Activated CD4-positive, alpha-beta T cell treated with anti-CD3 and anti-CD28 coated beads for 36 hours (primary cell): Measurements from ENCODE around the gene CCDC85A. TPM values are rescaled to one million over a fixed set of nuclear protein-coding genes. Genes with fewer than 3 reads are reported as not detected.
"Not testable (repeated sequence)": the region's sequence is repeated elsewhere in the genome, so short reads cannot be mapped to it uniquely, and the experiment has no call there.

ENCODE experiments used
- ATAC-seq: fragments of 200-7000 bp; cut with Tn5 transposase; one replicate; pipeline ENCODE4 v1.10.0; 2021; ENCODE audit warnings: mild to moderate bottlenecking, moderate library complexity
- CTCF ChIA-PET: fragments of 350-600 bp; sonication (Branson Sonifier 250); formaldehyde crosslinking; loops from one replicate; lab custom pipeline; 2021; ENCODE audit warnings: antibody characterized with exemption; lab: Charles Lee
- POLR2A ChIA-PET: fragments of 350-600 bp; sonication (Branson Sonifier 250); formaldehyde crosslinking; loops from one replicate; lab custom pipeline; 2021; ENCODE audit warnings: antibody characterized with exemption, inconsistent platforms; lab: Charles Lee
- DNase-seq: peaks from one replicate; pipeline ENCODE4 v3.0.0-alpha.2; 2020
- H3K27ac Mint-ChIP-seq: one replicate; pipeline ENCODE4 v1.8.0; 2021; ENCODE audit warnings: mixed read lengths
- H3K27me3 Mint-ChIP-seq: one replicate; pipeline ENCODE4 v1.8.0; 2021; ENCODE audit warnings: mixed read lengths
- H3K36me3 Mint-ChIP-seq: one replicate; pipeline ENCODE4 v1.8.0; 2021; ENCODE audit warnings: low read depth, mixed read lengths
- H3K4me1 Mint-ChIP-seq: one replicate; pipeline ENCODE4 v1.8.0; 2021; ENCODE audit warnings: mixed read lengths
- H3K4me3 Mint-ChIP-seq: one replicate; pipeline ENCODE4 v1.8.0; 2021; ENCODE audit warnings: mild to moderate bottlenecking, moderate library complexity, mixed read lengths
- H3K9me3 Mint-ChIP-seq: one replicate; pipeline ENCODE4 v1.8.0; 2021; ENCODE audit warnings: low read depth, mixed read lengths
- intact Hi-C, 2 experiments: fragments of 100-400 bp; cut with DNase I in 1 of 2; cut with micrococcal nuclease in 1 of 2; formaldehyde crosslinking; loops; one replicate each; pipeline versions ENCODE4 v1.14.2 to v1.15.1; 2022 to 2024; cut with DNase I, micrococcal nuclease
- total RNA-seq, 2 experiments: library from RNA; stranded (reverse); gene quantifications; one replicate each; pipeline ENCODE4 v1.2.3, GENCODE V29; 2021

The CCDC85A gene
- not detected for total RNA-seq

DNA sequence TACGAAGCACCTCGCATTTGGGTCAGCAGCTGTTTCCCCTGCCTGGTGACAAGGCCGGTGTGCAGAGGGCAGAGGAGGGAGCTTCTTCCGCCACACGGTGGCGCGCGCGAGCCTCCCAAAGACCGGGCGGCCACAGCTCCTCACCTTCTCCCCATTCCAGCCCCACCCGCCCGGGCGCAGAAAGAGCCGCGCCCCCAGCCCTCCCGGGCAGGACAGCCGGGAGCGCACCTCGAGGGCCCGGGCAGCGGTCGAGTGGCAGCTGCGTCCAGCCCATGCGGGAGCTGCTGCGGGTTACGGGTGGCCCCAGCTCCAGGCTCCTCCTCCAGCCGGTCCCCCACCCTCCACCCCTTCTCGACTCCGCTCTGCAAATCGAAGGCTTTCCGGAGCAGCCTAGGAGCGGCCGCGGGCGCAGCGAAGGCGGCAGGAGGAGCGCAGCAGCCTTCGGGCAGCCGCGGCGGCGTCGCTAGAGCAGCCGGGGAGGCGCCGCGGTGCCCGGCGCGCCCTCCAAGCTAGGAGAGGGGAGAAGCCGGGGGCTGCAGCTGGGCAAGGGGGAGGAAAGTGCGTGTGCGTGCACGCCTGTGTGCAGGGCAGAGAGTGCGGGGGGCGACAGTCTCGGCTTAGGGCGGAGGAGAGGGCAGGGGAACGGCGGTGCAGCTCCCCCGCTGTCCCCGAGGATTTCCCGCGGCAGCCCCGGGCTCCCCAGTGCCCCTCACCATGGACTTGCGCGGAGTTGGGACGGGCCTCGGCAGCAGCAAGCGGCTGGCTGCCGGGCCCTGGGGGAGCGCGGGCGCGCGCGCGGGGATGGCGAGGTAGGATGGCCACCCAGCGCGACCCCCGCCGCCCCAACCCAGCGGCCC lies at the start of gene CCDC85A:
CCDC85A (plus strand) TSS at position 348 of the 857 bp plus-strand sequence. CDS start 635 bp downstream, outside the sequence.
- ATAC-seq: peak; percentile 94
- H3K4me3 Mint-ChIP-seq: peak within 1 kb of the TSS; percentile 12
- H3K27ac Mint-ChIP-seq: no peak within 1 kb of the TSS
- intact Hi-C loops: loop anchor here (1.0 to 10.0 kb wide), 4 partner anchors 561 to 1332 kb away; no protein-coding TSS in a partner anchor
- DNase-seq: peak; percentile 85
- POLR2A ChIA-PET: no interaction called here
- H3K27me3 Mint-ChIP-seq: peaks cover 43% of the 10 kb centered on the region
- CTCF ChIA-PET: interaction anchor here (0.6 to 1.9 kb wide), 13 partner anchors 9 to 1334 kb away, joined by 3 to 6 read pairs (median 4); no protein-coding TSS in a partner anchor
- H3K4me1 Mint-ChIP-seq: peaks cover 8% of the 10 kb centered on the region
- H3K36me3 Mint-ChIP-seq: no peaks in the 10 kb centered on the region
- H3K9me3 Mint-ChIP-seq: no peaks in the 10 kb centered on the region

GRCh38 chr2:56134861-56135260 lies 48.9 kb upstream of the CCDC85A start:
- H3K36me3 Mint-ChIP-seq: no peaks in the 10 kb centered on the region
- no peak overlapping the region for H3K27ac Mint-ChIP-seq
- intact Hi-C loops: loop anchor here in 1 of 2 experiments (5.0 kb wide), 1 partner anchor 1382 kb away; no protein-coding TSS in a partner anchor
- ATAC-seq (no peak), DNase-seq (no peak)
- H3K9me3 Mint-ChIP-seq: no peaks in the 10 kb centered on the region
- H3K4me1 Mint-ChIP-seq: no peaks in the 10 kb centered on the region
- H3K27me3 Mint-ChIP-seq: peaks cover 3% of the 10 kb centered on the region
- no peak overlapping the region for H3K4me3 Mint-ChIP-seq
- POLR2A ChIA-PET: no interaction called here
- CTCF ChIA-PET: interaction anchor here (1.2 to 1.3 kb wide), 2 partner anchors 57 to 417 kb away, joined by 3 read pairs; no protein-coding TSS in a partner anchor

DNA sequence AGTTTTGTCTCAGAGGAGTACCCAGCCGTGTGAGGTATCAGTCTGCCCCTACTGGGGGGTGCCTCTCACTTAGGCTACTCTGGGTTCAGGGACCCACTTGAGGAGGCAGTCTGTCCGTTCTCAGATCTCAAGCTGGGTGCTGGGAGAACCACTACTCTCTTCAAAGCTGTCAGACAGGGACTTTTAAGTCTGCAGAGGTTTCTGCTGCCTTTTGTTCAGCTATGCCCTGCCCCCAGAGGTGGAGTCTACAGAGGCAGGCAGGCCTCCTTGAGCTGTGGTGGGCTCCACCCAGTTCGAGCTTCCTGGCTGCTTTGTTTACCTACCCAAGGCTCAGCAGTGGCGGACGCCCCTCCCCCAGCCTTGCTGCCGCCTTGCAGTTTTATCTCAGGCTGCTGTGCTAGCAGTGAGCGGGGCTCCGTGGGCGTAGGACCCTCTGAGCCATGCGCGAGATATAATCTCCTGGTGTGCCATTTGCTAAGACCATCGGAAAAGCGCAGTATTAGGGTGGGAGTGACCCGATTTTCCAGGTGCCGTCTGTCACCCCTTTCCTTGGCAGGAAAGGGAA lies 41.2 kb upstream of the CCDC85A start:
- H3K9me3 Mint-ChIP-seq, H3K4me3 Mint-ChIP-seq, H3K4me1 Mint-ChIP-seq, H3K27ac Mint-ChIP-seq, DNase-seq, H3K27me3 Mint-ChIP-seq, POLR2A ChIA-PET, intact Hi-C loops, ATAC-seq, CTCF ChIA-PET, H3K36me3 Mint-ChIP-seq: not testable (repeated sequence)

DNA sequence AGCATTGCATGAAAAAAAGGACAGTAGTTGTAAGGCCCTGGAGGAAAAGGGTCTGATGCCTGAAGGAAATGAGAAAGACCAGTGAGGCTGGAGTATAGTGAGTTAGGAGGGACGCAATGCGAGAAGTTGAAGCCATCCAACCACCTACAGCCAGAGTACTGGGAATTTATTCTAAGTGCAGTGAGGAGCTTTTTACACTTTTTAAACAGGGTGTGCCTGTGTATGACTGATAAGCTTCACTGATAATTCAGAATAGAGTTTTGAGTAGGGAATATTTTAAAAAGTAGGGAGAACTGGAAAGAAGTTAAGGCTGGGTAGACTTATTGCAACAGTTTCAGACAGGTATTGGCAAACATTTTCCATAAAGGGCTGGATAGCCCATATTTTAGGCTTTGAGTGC lies 35.9 kb upstream of the CCDC85A start:
- Mint-ChIP-seq H3K4me3 (no peak overlapping the region), H3K4me1 (no peaks in the 10 kb centered on the region), H3K27ac (no peak overlapping the region), H3K27me3 (peaks cover 4% of the 10 kb centered on the region), H3K36me3 (no peaks in the 10 kb centered on the region), H3K9me3 (no peaks in the 10 kb centered on the region)
- ATAC-seq: no peak
- POLR2A ChIA-PET: no interaction called here
- intact Hi-C loops: no loop called here
- CTCF ChIA-PET: no interaction called here
- no peak for DNase-seq

DNA sequence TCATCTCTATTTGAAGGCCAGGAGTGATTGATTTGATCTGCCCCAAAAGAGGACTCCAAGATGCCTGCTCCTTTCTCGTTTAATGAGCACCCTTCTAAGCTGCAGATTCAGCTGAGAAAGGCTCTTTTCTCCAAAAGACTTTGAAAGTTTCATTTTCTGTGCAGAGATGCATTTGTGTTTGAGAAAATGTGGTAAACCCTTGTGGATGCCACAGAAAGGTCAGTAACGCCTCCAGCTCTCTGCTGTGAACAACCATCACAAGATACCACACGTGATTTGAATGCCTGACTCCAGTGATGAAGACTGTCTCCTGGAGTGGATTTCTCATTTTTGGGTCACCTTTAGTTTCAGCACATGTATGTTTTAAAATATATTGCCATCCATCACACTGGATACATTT lies 35.0 kb upstream of the CCDC85A start:
- POLR2A ChIA-PET: no interaction called here
- intact Hi-C loops: no loop called here
- CTCF ChIA-PET: no interaction called here
- DNase-seq (no peak), ATAC-seq (no peak)
- no peaks in the 10 kb centered on the region for H3K9me3 Mint-ChIP-seq
- H3K4me1 Mint-ChIP-seq: no peaks in the 10 kb centered on the region
- no peak overlapping the region for H3K4me3 Mint-ChIP-seq
- no peaks in the 10 kb centered on the region for H3K36me3 Mint-ChIP-seq
- no peak overlapping the region for H3K27ac Mint-ChIP-seq
- H3K27me3 Mint-ChIP-seq: peaks cover 8% of the 10 kb centered on the region

DNA sequence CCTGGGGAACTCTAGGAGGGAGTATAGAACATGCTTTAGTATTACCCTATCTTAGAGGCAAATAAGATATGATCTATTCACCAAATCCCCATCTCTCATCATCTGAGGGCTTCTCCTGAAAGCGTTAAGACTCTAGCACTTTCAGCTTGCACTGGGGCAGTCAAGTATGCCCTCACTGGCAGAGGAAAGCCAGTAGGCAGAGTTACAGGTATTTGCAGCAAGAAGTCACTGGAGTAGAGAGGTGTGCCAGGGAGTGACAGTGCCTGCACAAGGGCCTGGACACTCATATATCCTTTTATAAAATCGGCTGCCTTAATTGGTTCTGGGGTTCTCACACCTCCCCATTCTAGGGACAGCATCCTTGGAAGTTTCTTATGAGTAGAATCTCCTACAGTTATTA lies 31.9 kb upstream of the CCDC85A start:
- DNase-seq (no peak), ATAC-seq (no peak)
- Mint-ChIP-seq H3K27me3 (peaks cover 8% of the 10 kb centered on the region), H3K27ac (no peak overlapping the region), H3K4me1 (no peaks in the 10 kb centered on the region), H3K36me3 (no peaks in the 10 kb centered on the region), H3K9me3 (no peaks in the 10 kb centered on the region), H3K4me3 (no peak overlapping the region)
- ChIA-PET POLR2A (no interaction called here), CTCF (no interaction called here)
- intact Hi-C loops: no loop called here

- intact Hi-C loops: no loop called here
- Mint-ChIP-seq H3K27ac (no peak overlapping the region), H3K4me3 (no peak overlapping the region), H3K4me1 (no peaks in the 10 kb centered on the region), H3K9me3 (no peaks in the 10 kb centered on the region), H3K27me3 (peaks cover 4% of the 10 kb centered on the region), H3K36me3 (no peaks in the 10 kb centered on the region)
- ATAC-seq: no peak
- no peak for DNase-seq
- ChIA-PET CTCF (no interaction called here), POLR2A (no interaction called here)
These were observed 28.6 kb upstream of the CCDC85A start for GRCh38 chr2:56155188-56155587.

GRCh38 chr2:56159875-56160274 lies 23.9 kb upstream of the CCDC85A start:
- H3K36me3 Mint-ChIP-seq, ATAC-seq, POLR2A ChIA-PET, DNase-seq, intact Hi-C loops, H3K27ac Mint-ChIP-seq, H3K4me3 Mint-ChIP-seq, H3K4me1 Mint-ChIP-seq, H3K27me3 Mint-ChIP-seq, CTCF ChIA-PET, H3K9me3 Mint-ChIP-seq: not testable (repeated sequence)

DNA sequence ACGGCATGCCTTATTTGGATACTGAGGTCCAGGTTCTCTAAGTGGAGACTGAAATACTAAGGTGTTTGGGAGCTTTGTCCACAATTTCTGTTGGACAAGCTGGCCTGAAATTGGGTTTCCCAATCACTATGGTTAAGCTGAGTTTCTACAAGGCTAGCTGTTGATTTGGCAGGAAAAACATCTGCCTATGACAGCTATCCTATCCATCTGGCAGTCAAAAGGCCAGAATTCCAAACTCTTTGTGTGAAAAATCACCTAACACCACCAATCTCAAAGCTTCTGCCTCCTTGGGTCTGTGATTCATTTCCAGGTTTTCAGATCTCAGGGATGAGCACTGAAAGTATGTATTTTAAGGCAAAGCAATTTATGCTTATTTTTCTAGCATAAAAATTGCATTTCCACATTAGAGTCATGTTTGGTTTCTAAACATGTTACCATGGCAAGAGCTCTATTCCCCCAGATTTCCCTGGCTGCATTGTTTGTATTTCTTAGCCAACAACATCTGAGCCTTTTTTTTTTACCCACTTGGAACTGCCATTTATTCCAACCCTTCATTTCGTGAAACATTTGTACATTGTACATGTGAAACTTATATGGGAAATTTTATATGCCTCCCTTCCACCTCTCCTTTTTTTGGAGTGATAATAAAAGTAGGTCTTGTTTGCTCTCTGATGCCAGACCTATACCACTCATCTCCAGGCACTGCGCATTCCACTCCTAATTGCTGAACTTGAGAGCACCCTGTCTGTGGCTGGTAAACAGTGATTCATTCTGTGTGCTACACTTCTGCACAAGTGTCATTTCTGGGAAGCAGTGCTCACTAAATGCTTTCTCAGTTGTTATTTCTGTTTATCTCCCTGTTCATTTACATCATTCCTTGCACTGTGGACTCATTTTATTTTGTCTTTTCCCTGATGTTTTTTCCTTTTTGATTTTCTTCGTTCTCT lies 15.9 kb upstream of the CCDC85A start:
- Mint-ChIP-seq H3K36me3 (no peaks in the 10 kb centered on the region), H3K27ac (no peak overlapping the region), H3K4me1 (no peaks in the 10 kb centered on the region), H3K4me3 (no peak overlapping the region), H3K9me3 (peaks cover 2% of the 10 kb centered on the region), H3K27me3 (peaks cover 3% of the 10 kb centered on the region)
- DNase-seq (no peak), ATAC-seq (no peak)
- ChIA-PET CTCF (interaction anchor here (0.7 kb wide), 1 partner anchor 15 kb away, joined by 5 read pairs; no protein-coding TSS in a partner anchor), POLR2A (no interaction called here)
- intact Hi-C loops: no loop called here

GRCh38 chr2:56169521-56169920 lies 14.3 kb upstream of the CCDC85A start:
- intact Hi-C loops: no loop called here
- Mint-ChIP-seq H3K4me3 (no peak overlapping the region), H3K9me3 (peaks cover 2% of the 10 kb centered on the region), H3K27me3 (peaks cover 3% of the 10 kb centered on the region), H3K27ac (no peak overlapping the region), H3K4me1 (no peaks in the 10 kb centered on the region), H3K36me3 (no peaks in the 10 kb centered on the region)
- DNase-seq (no peak), ATAC-seq (no peak)
- ChIA-PET CTCF (interaction anchor here (1.2 kb wide), 1 partner anchor 14 kb away, joined by 3 read pairs; the partner anchor contains the start of gene CCDC85A), POLR2A (no interaction called here)

DNA sequence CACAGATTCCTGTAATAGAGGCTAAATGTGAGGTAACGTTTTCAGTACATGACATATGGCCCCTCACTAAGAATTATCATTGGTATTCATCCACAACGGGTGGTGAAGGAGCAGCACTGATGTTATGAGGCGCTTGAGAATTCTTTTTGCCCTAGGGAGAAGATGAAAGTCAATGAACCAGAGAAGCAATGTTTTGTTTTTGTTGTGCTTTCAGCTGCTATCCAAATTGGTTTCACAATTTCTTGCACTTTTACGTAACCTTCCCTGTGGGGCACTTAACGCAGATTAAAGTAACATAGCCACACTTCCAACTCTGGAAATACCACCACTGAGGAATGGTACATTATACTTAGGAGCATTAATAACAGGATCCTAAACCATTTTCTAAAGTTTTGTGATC lies 13.3 kb upstream of the CCDC85A start:
- intact Hi-C loops: no loop called here
- no peak for ATAC-seq
- Mint-ChIP-seq H3K9me3 (peaks cover 2% of the 10 kb centered on the region), H3K4me3 (no peak overlapping the region), H3K4me1 (no peaks in the 10 kb centered on the region), H3K36me3 (no peaks in the 10 kb centered on the region), H3K27me3 (peaks cover 3% of the 10 kb centered on the region), H3K27ac (no peak overlapping the region)
- no peak for DNase-seq
- ChIA-PET CTCF (no interaction called here), POLR2A (no interaction called here)
